Measurements from ENCODE around the gene UBAC2.

Gene UBAC2

DNA sequence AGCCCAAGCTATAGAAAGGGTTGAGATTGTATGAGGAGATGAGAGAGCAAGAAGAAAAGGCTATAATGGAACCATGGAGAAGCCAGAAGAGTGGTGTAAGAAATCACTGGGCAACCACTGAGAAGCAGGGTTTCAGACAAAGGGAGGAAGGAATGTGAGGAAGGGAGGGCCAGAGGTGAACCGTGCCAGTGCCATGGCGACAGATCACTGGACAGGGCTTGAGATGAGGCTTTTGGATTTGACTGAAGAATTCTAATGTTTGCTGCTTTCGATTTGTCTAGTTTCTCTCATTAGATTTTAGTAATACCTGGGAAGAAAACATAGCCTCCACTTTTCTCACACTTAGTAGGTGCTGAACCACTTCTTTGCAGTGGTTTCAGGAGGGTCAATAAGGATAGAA, 112.8 kb downstream of the UBAC2 start:
- DNase-seq (ENCODE audit: low read depth in 2 of 2) = no peak

DNA sequence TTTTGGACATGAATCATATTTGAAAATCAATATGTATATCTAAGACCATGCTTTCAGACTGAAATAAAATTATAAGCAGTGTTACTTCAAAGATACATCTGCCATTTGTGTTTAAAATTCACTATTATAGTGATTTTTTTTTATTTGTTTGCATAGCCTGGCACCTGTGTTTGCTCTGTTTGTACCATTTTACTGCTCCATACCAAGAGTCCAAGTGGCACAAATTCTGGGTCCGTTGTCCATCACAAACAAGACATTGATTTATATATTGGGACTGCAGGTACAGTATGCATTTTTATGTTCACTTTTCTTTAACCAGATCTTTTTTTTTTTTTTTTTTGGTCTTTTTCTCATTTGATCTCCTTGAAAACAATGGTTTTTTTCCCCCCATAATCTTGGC, 113.3 kb downstream of the UBAC2 start:
- no peak for DNase-seq (ENCODE audit: low read depth in 2 of 2)

DNA sequence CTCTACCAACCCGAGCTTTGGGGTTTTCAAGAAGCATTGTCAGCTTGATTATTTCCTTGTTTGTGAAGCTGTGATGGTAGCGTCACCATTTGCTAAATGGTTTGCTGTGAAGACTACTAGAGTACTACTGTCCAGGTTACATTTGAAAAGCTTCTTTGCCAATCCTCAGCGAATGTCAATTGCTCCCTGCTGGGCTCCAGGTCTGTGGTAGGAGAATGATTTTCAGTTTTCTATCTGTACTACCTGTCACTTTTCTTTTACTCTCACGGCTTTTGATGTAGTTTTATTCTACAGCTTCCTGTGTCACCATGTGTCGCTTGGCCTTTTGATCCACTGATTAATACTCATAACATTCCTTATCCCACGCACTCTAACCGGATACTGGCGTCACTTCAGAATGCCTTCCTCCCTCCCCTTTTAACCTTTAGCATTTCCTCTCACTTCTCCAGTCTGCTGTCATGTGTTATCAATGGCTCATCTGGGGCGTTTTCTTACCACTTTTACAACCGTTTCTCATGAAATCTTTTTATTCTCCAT, 114.1 kb downstream of the UBAC2 start:
- DNase-seq (ENCODE audit: low read depth in 2 of 2) = peak in 1 of 2 donors; percentile 65

DNA sequence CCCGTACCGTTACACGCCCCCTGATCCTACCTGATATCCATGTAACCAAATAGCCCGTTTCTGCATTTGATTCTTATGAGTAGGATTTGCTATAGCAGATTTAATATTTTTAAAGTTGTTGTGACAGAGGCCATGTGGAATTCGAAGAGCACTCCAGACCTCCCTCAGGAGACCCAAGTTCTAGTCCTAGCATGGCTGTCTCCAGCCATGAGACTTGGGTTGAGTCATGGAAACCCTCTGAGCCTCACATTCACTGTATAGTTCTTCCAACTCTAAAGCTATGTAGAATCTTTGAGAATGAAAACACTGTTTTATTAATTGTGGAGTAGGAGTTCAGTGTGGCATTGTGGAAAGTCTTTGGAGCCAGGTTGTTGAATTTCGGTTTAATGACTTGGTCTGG, 114.5 kb downstream of the UBAC2 start:
- no peak for DNase-seq (ENCODE audit: low read depth in 2 of 2)

DNA sequence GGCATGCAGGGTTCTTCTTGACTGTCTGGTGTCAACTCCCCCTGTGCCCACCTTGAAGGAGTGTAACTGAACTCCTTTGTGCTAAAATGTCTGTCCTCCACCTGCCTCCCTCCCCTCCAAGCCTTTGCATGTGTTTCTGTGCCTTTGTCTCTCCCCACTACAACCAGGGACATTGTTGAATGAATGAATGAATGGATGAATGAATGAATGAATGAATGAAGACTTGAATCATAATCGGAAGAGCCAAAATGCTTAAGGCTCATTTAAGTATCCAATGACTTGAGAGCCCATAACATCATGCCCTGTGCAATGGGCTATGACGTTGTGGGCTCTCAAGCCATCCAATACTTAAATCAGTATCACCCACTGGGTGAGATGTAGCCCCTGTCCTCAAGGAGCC, 115.6 kb downstream of the UBAC2 start:
- no peak for DNase-seq (ENCODE audit: low read depth in 2 of 2)

DNA sequence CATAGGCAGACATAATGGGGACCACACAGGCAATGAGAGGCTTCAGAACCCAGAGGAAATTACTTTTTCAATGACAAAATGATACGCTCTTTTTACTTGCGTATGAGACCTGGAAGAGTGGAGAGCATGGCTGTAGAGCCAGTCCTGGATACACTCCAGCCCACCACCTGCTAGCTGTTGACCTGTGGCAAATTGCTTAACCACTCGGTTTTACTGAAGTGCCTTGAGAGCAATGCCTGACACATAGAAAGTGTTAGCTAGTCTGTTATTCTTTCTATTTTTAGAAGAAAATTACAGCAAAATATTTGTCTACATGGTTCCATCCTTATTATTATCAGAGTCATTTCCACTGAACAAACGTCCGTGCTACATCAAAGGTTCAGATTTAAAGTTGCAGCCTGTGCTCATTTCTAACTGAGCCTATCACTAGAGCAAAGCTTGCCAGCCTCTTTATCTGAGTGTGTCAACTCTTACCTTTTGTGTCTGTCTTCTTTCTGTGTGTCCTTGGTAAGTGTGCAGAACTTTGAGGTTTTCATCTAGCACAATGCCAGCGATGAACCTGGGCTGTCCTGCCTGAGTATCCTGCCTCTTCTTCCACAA, 116.1 kb downstream of the UBAC2 start:
- DNase-seq (ENCODE audit: low read depth in 2 of 2) = no peak

DNA sequence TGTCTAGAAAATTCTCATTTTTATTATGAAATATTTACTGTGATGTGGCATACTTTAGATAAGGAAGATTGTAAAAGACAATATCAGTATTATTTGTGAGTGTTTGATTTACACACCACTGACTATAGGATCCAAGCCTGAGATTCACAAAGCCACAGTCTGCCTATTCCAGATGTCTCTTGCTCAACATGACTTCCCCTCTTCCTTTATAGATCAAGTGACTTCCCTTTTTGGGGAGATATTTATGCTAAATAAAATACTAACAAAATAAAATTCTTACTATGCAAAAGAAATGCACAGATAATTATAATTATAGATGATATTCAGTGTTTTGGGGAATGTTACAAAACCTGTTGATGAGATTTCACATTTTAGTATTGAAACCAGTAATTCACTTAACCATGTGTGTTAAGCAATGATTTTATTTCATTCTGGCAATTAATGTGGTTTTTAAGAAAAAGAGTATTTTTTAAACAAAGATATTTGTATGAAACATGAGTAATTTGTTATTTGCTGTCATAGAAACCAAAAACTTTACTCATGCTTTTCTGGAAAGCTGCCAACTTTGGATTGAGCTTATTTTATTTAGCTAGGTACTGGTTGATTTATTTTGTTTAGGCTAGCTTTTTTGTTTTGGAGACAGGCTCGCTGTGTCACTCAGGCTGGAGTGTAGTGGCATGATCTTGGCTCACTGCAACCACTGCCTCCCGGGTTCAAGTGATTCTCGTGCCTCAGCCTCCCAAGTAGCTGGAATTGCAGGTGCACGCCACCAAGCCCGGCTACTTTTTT, 120.2 kb downstream of the UBAC2 start:
- DNase-seq (ENCODE audit: low read depth in 2 of 2) = no peak

DNA sequence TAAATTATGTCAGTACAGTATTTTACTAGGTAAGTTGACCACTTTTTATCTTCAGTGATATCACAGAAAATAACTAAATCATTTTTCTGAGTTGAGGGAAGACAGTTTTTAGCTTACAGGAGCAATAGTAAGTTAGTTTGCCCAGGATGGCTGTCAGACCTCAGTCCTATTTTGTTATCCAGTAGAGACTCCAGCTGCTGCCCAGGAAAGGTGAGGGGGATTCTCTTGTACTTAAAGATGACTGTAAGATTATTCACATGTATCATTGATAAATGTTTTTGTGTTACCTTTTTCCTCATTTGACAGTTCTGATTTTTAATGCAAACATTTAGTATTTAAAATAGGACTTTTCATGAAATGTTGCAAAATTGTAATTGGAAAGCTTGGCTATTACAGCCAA, 121.1 kb downstream of the UBAC2 start:
- no peak for DNase-seq (ENCODE audit: low read depth in 2 of 2)

DNA sequence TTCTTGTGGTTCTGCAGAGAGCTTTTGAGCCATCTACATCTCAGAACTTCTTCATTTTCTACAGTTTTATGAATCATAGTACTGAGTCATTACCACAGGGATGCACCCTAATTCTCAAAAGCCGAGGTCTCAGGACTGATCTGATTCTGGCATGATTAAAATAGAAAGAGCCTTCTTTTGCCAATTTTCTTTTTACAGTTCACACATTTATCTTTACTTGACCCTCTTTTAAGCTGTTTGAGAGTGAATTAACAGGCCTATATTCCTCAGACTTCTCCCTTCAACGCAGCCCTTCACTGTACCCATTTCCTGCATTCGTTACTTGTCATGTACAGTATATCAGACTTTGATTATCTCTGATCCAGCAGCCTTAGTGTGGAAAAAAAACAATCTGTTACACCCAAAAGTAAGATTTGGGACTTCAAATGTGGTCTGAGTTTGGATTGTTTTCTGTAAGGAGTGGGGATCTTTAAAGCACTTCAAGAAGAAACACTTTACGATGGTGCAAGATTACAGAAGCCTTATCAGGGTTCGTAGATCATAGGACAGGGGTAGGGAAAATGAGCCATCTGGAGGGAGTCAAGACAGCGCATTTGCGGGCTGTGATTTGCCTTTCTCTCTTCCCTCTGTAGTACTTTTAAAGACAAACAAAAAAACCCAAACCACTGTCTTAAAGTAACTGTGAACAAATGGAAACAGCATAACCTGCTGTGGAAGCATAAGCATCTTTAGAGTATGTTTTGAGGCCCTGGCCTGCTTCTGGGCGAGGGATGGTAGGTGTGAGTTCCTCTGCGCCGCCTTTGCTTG, 121.8 kb downstream of the UBAC2 start:
- no peak for DNase-seq (ENCODE audit: low read depth in 2 of 2)

DNA sequence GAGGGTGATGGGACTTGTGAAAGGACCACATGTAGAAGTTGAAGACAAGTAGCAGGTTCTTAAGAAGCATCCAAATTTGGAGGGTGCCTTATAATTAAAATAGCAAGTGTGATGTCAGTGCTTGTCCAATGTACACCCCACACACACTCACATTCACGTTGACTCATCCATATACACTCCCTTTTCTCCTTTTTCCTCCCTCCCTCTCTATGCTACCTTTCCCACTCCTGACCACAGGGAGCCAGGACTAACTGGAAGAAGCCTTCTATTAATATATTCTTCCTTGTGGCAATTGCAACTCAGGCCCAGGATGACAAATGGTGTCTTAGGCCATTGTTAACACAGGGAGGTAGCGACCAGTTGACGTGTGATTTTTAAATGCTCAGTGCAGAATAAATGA, 122.8 kb downstream of the UBAC2 start:
- no peak for DNase-seq (ENCODE audit: low read depth in 2 of 2)

DNA sequence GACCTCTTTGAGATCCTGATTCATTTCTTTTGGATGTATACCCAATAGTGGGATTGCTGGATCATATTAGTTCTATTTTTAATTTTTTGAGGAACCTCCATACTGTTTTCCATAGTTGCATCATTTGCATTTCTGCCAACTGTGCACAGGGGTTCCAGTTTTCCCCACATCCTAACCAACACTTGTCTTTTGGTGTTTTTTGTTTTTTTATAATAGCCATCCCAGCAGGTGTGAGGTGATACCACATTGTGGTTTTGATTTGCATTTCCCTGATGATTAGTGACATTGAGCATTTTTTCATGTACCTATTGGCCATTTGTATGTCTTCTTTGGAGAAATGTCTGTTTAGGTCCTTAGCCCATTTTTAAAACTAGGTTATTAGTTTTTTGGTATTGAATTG, 125.4 kb downstream of the UBAC2 start:
- DNase-seq (ENCODE audit: low read depth in 2 of 2) = no peak

DNA sequence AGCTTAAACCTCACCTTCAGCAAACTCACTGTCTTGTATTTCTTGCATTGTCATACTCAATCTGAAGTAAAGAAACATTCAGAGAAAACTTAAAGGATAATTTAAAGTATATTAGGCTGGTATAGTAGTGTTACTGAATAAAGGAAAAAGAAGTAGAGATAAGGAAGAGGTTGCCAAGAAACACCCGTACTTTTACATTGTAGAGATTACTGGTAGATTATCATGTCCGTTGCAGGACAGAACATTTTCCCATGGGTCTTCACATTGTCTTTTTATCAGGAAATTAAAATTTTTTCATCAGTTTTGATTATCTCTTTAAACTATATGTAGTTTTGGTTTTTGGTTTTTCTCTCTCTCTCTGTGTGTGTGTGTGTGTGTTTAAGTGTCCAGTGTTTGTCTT, 126.5 kb downstream of the UBAC2 start:
- DNase-seq (ENCODE audit: low read depth in 2 of 2) = no peak

DNA sequence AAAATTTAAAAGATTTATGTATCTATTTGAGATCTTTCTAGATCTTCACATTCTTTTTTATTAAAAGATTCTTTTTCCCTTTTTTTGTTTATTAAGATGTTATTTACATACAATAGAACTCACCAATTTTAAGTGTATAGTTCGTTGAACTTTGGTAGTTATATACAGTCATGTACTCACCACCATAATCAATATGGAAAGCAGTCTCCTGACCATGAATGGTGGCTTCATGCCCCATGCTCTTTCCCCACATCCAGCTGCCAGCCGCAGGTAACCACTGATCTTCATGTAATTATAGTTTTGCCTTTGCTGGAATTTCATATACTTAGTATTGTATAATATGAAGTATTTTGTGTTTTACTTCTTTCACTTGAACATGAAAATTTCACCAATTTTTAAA, 127.1 kb downstream of the UBAC2 start:
- DNase-seq (ENCODE audit: low read depth in 2 of 2) = no peak

DNA sequence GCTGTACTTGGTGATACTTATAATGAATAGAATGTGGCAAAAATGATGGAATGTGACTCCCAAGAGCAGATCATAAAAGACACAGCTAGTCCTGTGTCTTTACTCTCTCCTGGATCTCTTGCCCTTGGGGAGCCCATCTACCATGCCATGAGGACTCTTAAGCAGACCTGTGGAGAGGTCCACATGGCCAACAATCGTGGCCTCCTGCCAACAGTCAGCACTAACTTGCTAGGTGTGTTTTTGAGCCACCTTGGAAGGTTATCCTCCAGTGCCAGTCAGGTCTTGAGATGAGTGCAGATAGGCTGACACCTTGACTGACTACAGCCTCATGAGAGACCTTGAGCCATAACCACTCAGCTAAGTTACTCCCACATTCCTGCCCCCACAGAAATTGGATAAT, 128.8 kb downstream of the UBAC2 start:
- no peak for DNase-seq (ENCODE audit: low read depth in 2 of 2)

DNA sequence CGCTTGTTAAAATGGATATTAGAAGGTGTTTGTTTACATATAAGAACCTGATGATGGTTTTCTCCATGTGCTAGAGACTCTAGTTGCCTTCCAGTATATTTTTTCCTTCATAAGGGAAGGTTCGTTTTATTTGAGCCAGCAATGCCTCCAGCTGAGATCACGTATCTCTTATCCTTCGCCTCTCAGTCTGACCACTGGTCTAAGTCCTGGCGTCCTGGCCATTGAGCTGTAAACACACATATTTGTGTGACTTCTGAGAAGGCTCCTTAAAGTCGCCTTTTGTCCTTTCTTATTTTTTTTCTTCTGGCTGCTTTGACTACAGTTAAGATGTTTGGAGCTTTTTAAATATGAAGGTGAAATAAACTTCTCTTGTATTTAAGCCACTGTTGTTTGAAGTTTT, 130.3 kb downstream of the UBAC2 start:
- no peak for DNase-seq (ENCODE audit: low read depth in 2 of 2)

DNA sequence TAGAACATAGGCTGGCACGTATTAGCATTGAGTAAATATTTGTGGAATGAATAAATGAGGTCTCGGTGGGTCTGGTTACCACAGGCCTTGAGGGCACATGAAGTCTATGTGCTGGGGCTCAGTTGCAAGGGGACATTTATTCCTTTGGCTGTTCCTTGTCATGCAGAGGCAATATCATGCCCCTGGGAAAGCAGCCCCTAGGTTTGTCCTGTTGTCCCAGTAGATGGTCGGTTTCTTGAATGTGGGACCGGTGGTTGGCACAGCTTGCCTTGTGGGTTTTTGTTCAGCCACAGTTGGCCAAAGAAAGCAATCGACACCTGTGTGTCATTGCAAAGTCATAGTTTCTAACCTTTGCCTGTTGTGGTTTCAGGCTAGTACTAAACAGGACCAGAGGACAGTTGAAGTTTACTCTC, 131.2 kb downstream of the UBAC2 start:
- no peak for DNase-seq (ENCODE audit: low read depth in 2 of 2)

DNA sequence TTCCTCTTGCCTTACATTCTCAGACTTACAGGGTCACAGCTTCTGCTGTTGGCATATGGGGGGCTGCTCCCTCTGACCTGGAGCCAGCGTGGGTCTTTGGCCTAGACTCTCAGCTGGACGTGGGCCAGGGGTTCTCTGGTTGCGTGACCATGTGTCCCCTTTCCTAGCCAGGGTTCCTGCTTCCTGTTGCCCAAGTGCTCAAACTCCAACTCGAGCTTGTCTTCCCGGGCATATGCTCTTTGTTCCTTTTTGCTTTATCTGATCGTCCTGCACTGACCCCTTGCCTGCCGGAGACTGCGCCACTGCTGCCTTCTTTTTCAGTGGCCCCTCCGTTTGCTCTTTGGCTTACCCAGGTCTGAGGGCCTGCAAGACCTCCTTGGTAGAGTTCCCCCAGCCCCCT, 131.8 kb downstream of the UBAC2 start:
- no peak for DNase-seq (ENCODE audit: low read depth in 2 of 2)

DNA sequence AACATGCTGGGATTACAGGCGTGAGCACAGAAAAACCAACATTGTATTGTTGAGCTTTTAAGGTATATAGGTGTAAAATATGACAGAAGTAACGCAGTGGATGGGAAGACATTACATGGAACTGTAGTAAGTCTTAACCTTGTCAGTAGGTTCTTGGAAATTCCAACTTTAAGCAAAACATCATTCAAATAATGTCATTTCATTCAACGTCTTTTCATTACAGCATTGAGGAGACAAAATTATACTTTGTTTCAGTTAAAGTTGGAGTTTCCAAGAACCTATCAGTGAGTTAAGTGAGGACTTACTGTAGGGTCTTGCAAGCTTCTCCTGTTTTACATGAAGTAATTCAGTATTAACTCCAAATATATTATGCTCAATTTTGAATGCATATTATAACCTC, 133.6 kb downstream of the UBAC2 start:
- DNase-seq (ENCODE audit: low read depth in 2 of 2) = no peak

DNA sequence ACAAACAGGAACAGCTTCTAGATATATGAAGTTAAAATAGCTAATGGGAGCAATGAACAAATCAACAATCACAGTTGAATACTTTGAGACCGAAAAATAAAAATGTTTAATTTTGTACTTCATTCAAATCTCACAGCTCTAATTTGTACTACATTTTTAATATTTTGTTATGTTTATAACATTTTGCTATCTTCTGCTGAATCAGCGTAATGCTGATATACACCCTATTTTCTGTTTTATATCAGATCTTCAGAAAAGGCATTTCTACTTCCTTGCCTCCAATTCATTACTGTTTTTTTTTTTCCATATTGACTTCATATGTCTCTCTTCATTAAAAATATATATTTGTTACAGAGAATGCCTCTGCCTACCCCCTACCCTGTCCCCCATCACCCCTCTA, 134.4 kb downstream of the UBAC2 start:
- DNase-seq (ENCODE audit: low read depth in 2 of 2) = no peak

DNA sequence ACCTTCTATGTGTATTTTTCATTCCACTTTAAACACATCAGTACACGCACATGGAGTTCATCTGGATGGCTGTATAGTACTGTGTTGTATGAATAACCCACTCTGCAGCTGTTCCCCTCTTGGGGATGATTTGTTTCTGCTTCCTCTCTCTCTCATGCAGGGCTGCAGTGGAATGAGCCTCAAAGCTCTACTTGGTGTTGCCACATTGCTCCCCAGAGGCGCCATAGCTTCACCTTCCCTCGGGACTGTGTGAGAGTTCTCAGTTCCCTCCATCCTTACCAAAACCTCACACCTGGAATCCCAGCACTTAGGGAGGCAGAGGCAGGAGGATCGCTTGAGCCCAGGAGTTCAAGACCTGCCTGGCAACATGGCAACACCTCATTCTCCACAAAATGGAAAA, 134.9 kb downstream of the UBAC2 start:
- no peak for DNase-seq (ENCODE audit: low read depth in 2 of 2)

DNA sequence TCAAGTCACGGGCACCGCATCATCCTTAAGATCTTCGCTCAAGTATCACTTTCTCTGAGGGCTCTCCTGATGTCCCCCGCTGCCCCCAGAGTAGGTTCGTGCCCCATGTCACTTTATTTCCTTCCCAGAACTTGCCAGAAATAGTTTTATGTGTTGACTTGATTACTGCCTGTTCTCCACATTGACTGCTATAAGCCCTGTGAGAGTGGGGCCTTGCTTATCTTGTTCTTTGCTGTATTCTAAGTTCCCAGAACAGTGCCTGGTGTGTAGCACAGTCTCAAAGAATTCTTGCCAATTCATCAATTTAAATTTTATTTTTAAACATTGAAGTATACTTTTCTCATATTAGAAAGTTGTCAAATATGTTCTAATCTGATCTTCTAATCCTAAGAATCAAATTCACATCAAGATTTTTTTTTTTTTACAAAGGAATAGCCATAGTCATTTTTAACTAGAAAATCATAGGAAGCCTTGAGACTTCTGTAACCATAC, 138.6 kb downstream of the UBAC2 start:
- DNase-seq (ENCODE audit: low read depth in 2 of 2) = no peak

DNA sequence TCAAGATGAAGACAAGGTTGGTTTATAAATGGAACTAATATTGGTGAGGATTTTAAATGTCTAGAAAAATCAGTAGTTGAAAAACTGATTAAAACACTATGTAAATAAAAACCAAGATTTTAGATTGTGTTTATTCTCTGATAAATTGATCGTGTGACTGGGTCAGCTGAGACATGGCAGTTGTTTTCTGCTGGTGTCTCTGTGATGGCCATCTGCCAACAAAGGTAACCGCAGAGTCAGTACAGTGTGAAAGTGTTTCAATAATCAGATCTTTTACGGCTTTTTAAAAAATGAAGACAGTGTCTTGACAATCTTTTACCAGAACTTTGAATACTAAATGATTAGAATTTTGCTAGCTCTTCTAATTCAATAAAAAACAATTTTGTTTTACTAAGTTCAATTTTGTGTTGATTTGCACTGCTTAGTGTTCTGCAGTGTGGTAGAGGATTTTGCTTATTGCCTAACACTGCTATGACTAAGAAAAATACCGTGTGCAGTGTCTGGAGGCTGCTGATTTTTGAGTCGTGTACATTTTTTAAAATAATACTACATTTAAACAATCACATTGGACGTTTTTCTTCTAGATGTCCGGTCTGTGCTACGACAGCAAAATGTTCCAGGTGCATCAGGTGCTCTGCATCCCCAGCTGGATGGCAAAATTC, 139.2 kb downstream of the UBAC2 start:
- no peak for DNase-seq (ENCODE audit: low read depth in 2 of 2)

Data from stimulated activated CD8-positive, alpha-beta memory T cell treated with anti-CD3 and anti-CD28 coated beads, Interleukin-15, amount 100 ng/mL, for 4 hours (primary cell).